Stimulated activated effector memory CD8-positive, alpha-beta T cell treated with anti-CD3 and anti-CD28 coated beads, Interleukin-12 subunit alpha, Interleukin-12 subunit beta, amount 100 ng/mL, for 72 hours (primary cell): ENCODE results near the gene OXSR1.

Source experiments
- ATAC-seq: fragments of 150-1000 bp; cut with Tn5 transposase; 2 replicates; pipeline ENCODE4 v1.10.0; 2021
- DNase-seq, 2 donors: peaks; one replicate each; pipeline ENCODE4 v3.0.0; 2021 to 2022; ENCODE audit warnings: low spot score in 2 of 2
- H3K27ac Mint-ChIP-seq: one replicate; pipeline ENCODE4 v1.8.0; 2022; ENCODE audit warnings: mild to moderate bottlenecking, mixed read lengths
- H3K36me3 Mint-ChIP-seq: one replicate; pipeline ENCODE4 v1.8.0; 2022; ENCODE audit warnings: mild to moderate bottlenecking, mixed read lengths
- H3K4me1 Mint-ChIP-seq: one replicate; pipeline ENCODE4 v1.8.0; 2022; ENCODE audit warnings: mixed read lengths
- H3K4me3 Mint-ChIP-seq: one replicate; pipeline ENCODE4 v1.8.0; 2022; ENCODE audit warnings: mild to moderate bottlenecking, mixed read lengths
- H3K9me3 Mint-ChIP-seq: one replicate; pipeline ENCODE4 v1.8.0; 2022; ENCODE audit warnings: mixed read lengths

Gene OXSR1

GRCh38 chr3:38136777-38137614, 28.3 kb upstream of the OXSR1 start, which contains the start of gene ACAA1:
Gene ACAA1 (minus strand): TSS chr3:38137127. CDS start chr3:38137035, 92 bp downstream.
- peak within 1 kb of the TSS; percentile 85 for H3K4me3 Mint-ChIP-seq
- H3K27ac Mint-ChIP-seq = peak within 1 kb of the TSS; percentile 96
- peaks cover 75% of the 10 kb centered on the region for H3K4me1 Mint-ChIP-seq
- no peaks in the 10 kb centered on the region for H3K9me3 Mint-ChIP-seq
- ATAC-seq (peak; percentile 93), DNase-seq (peak; percentile 87 to 97)
- H3K36me3 Mint-ChIP-seq = peaks cover 68% of the 10 kb centered on the region

- H3K36me3 Mint-ChIP-seq = peaks cover 65% of the 10 kb centered on the region
- H3K9me3 Mint-ChIP-seq = no peaks in the 10 kb centered on the region
- ATAC-seq (peak; percentile 9), DNase-seq (peak; percentile 27 to 77)
- H3K27ac Mint-ChIP-seq = peak overlapping the region; percentile 96
- H3K4me1 Mint-ChIP-seq = peaks cover 78% of the 10 kb centered on the region
- H3K4me3 Mint-ChIP-seq = peak overlapping the region; percentile 85
These were observed 27.6 kb upstream of the OXSR1 start for GRCh38 chr3:38137615-38138348.

DNA sequence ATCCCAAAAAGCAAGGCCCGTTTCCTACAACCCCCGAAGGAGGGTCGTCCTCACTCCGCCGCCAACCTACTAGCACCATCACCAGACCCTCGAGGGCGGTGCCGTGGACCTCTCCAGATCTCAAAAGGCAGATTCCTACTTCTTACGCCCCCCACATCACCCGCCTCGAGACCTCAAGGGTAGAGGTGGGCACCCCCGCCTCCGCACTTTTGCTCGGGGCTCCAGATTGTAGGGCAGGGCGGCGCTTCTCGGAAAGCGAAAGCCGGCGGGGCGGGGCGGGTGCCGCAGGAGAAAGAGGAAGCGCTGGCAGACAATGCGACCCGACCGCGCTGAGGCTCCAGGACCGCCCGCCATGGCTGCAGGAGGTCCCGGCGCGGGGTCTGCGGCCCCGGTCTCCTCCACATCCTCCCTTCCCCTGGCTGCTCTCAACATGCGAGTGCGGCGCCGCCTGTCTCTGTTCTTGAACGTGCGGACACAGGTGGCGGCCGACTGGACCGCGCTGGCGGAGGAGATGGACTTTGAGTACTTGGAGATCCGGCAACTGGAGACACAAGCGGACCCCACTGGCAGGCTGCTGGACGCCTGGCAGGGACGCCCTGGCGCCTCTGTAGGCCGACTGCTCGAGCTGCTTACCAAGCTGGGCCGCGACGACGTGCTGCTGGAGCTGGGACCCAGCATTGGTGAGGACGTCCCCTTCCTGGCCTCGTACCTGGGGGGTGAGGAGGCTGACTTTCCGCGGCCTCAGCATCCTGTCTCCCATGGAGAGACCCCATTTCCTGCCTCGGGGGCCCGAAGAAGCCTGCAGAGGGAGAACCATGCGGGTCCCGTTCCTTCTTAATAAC, 26.8 kb upstream of the OXSR1 start, which contains the start of gene MYD88:
MYD88 (plus strand) TSS at position 313 of the 842 bp plus-strand sequence; CDS start at position 353, 40 bp downstream.
- Mint-ChIP-seq H3K36me3 (peaks cover 57% of the 10 kb centered on the region), H3K9me3 (no peaks in the 10 kb centered on the region), H3K27ac (peak within 1 kb of the TSS; percentile 96), H3K4me1 (peaks cover 74% of the 10 kb centered on the region), H3K4me3 (peak within 1 kb of the TSS; percentile 85)
- peak; percentile 76 to 92 for DNase-seq
- peak; percentile 73 for ATAC-seq

GRCh38 chr3:38139191-38139590, 26.1 kb upstream of the OXSR1 start:
- H3K4me1 Mint-ChIP-seq = peaks cover 71% of the 10 kb centered on the region
- H3K4me3 Mint-ChIP-seq = peak overlapping the region; percentile 85

GRCh38 chr3:38139652-38140051, 25.7 kb upstream of the OXSR1 start:
- Mint-ChIP-seq H3K4me1 (peaks cover 67% of the 10 kb centered on the region), H3K27ac (peak overlapping the region; percentile 96), H3K36me3 (peaks cover 46% of the 10 kb centered on the region), H3K9me3 (no peaks in the 10 kb centered on the region), H3K4me3 (peak overlapping the region; percentile 85)
- ATAC-seq (no peak), DNase-seq (no peak)

More at GRCh38 chr3:38139191-38139590, 26.1 kb upstream of the OXSR1 start:
- no peak for DNase-seq
- no peak for ATAC-seq
- H3K36me3 Mint-ChIP-seq = peaks cover 51% of the 10 kb centered on the region
- peak overlapping the region; percentile 96 for H3K27ac Mint-ChIP-seq
- no peaks in the 10 kb centered on the region for H3K9me3 Mint-ChIP-seq

- Mint-ChIP-seq H3K36me3 (peaks cover 38% of the 10 kb centered on the region), H3K4me3 (peak overlapping the region; percentile 85), H3K27ac (peak overlapping the region; percentile 96), H3K9me3 (no peaks in the 10 kb centered on the region), H3K4me1 (peaks cover 59% of the 10 kb centered on the region)
- no peak for ATAC-seq
- DNase-seq = no peak
These were observed 24.8 kb upstream of the OXSR1 start for GRCh38 chr3:38140326-38141172.

GRCh38 chr3:38141173-38141951, 24.0 kb upstream of the OXSR1 start:
- Mint-ChIP-seq H3K9me3 (no peaks in the 10 kb centered on the region), H3K27ac (peak overlapping the region; percentile 53), H3K4me1 (peaks cover 51% of the 10 kb centered on the region), H3K36me3 (peaks cover 29% of the 10 kb centered on the region), H3K4me3 (peak overlapping the region; percentile 85)
- DNase-seq = no peak
- ATAC-seq = no peak

DNA sequence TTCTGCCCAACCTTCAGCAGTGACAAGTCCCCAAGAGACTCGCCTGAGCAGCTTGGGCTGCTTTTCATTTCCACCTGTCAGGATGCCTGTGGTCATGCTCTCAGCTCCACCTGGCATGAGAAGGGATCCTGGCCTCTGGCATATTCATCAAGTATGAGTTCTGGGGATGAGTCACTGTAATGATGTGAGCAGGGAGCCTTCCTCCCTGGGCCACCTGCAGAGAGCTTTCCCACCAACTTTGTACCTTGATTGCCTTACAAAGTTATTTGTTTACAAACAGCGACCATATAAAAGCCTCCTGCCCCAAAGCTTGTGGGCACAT, 23.4 kb upstream of the OXSR1 start:
- DNase-seq = no peak
- peaks cover 50% of the 10 kb centered on the region for H3K4me1 Mint-ChIP-seq
- peaks cover 25% of the 10 kb centered on the region for H3K36me3 Mint-ChIP-seq
- H3K9me3 Mint-ChIP-seq = peaks cover 4% of the 10 kb centered on the region
- no peak overlapping the region for H3K27ac Mint-ChIP-seq
- no peak overlapping the region for H3K4me3 Mint-ChIP-seq
- ATAC-seq = no peak

DNA sequence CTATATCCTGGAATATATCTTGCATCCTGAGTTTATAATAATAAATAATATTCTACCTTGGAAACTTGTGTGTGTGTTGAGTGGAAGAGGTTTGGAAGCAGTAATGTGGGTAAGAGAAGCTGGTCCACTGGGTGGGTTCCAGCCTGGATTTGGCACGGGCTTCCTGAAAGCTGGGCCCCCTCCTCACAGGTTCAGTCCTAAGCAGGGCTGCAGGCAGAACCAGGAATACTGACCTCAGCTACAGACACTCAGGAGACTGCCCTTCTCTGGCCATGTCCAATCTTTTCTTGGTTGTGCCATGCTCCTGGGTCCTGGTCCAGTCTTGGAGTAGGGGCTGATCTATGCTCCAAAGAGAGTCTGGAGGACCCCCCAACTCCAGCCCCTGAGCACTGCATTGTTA, 22.4 kb upstream of the OXSR1 start:
- H3K4me1 Mint-ChIP-seq = peaks cover 42% of the 10 kb centered on the region
- no peak for DNase-seq
- H3K27ac Mint-ChIP-seq = no peak overlapping the region
- peaks cover 19% of the 10 kb centered on the region for H3K36me3 Mint-ChIP-seq
- H3K9me3 Mint-ChIP-seq = peaks cover 8% of the 10 kb centered on the region
- H3K4me3 Mint-ChIP-seq = no peak overlapping the region
- ATAC-seq = no peak

DNA sequence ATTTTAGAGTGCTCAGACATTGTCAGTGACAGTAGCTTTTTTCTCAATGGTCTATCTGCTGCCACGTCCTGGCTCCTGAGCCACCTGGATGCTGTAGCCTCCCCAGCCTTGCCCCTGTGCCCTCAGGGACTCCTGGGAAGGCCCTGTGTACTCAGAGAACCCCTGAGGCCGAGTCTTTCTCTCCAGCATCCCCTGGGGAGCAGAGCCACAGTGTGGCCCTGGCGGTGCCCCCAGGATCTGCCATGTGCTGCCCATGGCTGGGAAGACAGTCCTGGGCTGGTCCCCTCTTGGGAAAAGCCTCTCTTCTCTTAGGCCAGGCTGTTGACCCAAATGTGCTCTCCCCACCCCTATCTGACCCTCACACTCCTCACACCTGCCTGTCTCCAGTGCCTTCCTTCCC, 21.8 kb upstream of the OXSR1 start:
- DNase-seq = no peak
- H3K4me1 Mint-ChIP-seq = peaks cover 36% of the 10 kb centered on the region
- no peak overlapping the region for H3K27ac Mint-ChIP-seq

DNA sequence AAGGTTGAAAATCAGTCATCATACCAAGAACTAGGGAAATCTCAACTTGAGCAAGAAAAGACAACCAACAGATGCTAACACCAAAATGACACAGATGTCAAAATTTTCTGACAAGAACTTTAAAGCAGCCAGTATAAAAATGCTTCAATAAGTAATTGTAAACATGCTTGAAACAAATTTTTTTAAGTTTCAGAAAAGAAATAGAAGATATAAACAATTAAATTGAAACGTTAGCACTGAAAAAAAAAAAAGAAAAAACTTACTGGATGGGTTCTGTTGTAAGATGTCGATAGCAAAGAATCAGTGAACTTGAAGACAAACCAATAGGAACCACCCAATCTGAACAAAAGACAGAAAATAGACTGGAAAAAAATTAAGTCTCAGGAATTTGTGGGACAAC, 18.8 kb upstream of the OXSR1 start:
- Mint-ChIP-seq H3K36me3 (peaks cover 6% of the 10 kb centered on the region), H3K4me1 (peaks cover 24% of the 10 kb centered on the region), H3K4me3 (no peak overlapping the region), H3K9me3 (peaks cover 8% of the 10 kb centered on the region), H3K27ac (no peak overlapping the region)
- ATAC-seq = no peak
- no peak for DNase-seq

More for the DNA sequence above, 21.8 kb upstream of the OXSR1 start:
- no peak for ATAC-seq
- peaks cover 8% of the 10 kb centered on the region for H3K9me3 Mint-ChIP-seq
- no peak overlapping the region for H3K4me3 Mint-ChIP-seq
- peaks cover 14% of the 10 kb centered on the region for H3K36me3 Mint-ChIP-seq

DNA sequence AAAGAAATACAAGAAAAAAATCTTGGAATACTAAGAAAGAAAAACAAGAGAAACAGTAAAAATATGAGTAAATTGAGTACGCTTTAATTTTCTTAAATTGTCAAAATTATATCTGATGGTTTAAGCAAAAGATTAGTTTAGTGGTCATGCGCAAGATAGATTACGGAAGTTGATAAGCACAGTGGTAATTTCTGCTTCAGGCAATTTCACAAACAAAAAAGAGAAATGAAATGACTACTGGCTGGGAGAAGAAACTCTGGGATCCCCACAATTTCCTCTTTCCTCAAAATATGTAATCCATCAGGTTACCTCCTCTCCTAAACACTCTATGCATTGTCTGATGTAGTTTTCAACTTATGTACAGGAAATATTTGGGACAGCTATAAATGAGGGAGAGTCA, 17.9 kb upstream of the OXSR1 start:
- H3K36me3 Mint-ChIP-seq = no peaks in the 10 kb centered on the region
- no peak overlapping the region for H3K4me3 Mint-ChIP-seq
- ATAC-seq = no peak
- H3K9me3 Mint-ChIP-seq = peaks cover 8% of the 10 kb centered on the region
- peaks cover 25% of the 10 kb centered on the region for H3K4me1 Mint-ChIP-seq
- DNase-seq = no peak
- H3K27ac Mint-ChIP-seq = no peak overlapping the region

DNA sequence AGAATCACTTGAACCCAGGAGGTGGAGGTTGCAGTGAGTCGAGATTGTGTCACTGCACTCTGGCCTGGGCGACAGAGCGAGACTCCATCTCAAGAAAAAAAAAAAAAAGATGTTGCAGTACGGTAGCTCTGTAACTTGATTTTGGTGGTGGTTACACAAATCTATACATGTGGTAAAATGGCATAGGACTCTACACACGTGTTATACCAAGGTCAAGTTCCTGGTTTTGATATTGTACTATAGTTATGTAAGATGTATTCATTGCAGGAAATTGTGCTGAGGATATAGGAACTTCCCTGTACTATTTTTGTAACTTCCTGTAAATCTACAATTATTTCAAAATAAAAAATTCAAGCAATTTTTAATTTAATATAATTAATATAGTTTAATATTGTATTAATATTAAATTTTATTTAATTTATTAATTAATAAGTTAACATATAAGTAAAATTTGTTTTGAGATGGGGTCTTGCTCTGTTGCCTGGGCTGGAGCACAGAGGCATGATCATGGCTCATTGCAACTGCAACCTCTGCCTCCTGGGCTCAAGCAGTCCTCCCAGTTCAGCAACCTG, 16.9 kb upstream of the OXSR1 start:
- no peak overlapping the region for H3K4me3 Mint-ChIP-seq
- no peak overlapping the region for H3K27ac Mint-ChIP-seq
- peaks cover 34% of the 10 kb centered on the region for H3K4me1 Mint-ChIP-seq
- no peak for ATAC-seq
- H3K36me3 Mint-ChIP-seq = no peaks in the 10 kb centered on the region
- no peak for DNase-seq
- peaks cover 8% of the 10 kb centered on the region for H3K9me3 Mint-ChIP-seq
